ENCODE data around the gene EPHB2.
"Not testable (repeated sequence)": the region's sequence is repeated elsewhere in the genome, so short reads cannot be mapped to it uniquely, and the experiment has no call there.

Gene EPHB2

GRCh38 chr1:22915816-22916470, 205.3 kb downstream of the EPHB2 start:
- DNase-seq (ENCODE audit: low read depth): no peak

- DNase-seq (ENCODE audit: low read depth): no peak
Measured at GRCh38 chr1:22916471-22916820, 205.8 kb downstream of the EPHB2 start.

- DNase-seq (ENCODE audit: low read depth): no peak
Measured at GRCh38 chr1:22917989-22918388, 207.3 kb downstream of the EPHB2 start.

- DNase-seq (ENCODE audit: low read depth): no peak
Measured at GRCh38 chr1:22918644-22919043, 208.0 kb downstream of the EPHB2 start.

- no peak for DNase-seq (ENCODE audit: low read depth)
Measured at GRCh38 chr1:22919341-22920025, 208.8 kb downstream of the EPHB2 start.

- no peak for DNase-seq (ENCODE audit: low read depth)
Measured at GRCh38 chr1:22920026-22920733, 209.5 kb downstream of the EPHB2 start.

- DNase-seq (ENCODE audit: low read depth): no peak
Measured at GRCh38 chr1:22920734-22921451, 210.3 kb downstream of the EPHB2 start.

GRCh38 chr1:22921452-22922126, 210.9 kb downstream of the EPHB2 start:
- no peak for DNase-seq (ENCODE audit: low read depth)

- no peak for DNase-seq (ENCODE audit: low read depth)
Measured at GRCh38 chr1:22922640-22923039, 212.0 kb downstream of the EPHB2 start.

GRCh38 chr1:22925111-22925510, 214.5 kb downstream of the EPHB2 start:
- no peak for DNase-seq (ENCODE audit: low read depth)

GRCh38 chr1:22930240-22930912, 219.7 kb downstream of the EPHB2 start:
- peak; percentile 9 for DNase-seq (ENCODE audit: low read depth)

- DNase-seq (ENCODE audit: low read depth): no peak
Measured at GRCh38 chr1:22932803-22933470, 222.3 kb downstream of the EPHB2 start.

GRCh38 chr1:22935433-22935832, 224.8 kb downstream of the EPHB2 start:
- no peak for DNase-seq (ENCODE audit: low read depth)

- DNase-seq (ENCODE audit: low read depth): no peak
Measured at GRCh38 chr1:22936681-22937080, 226.0 kb downstream of the EPHB2 start.

- no peak for DNase-seq (ENCODE audit: low read depth)
Measured at GRCh38 chr1:22941257-22941656, 230.6 kb downstream of the EPHB2 start.

GRCh38 chr1:22944346-22945055, 233.9 kb downstream of the EPHB2 start:
- DNase-seq (ENCODE audit: low read depth): no peak

GRCh38 chr1:22945171-22945570, 234.5 kb downstream of the EPHB2 start:
- not testable (repeated sequence) for DNase-seq (ENCODE audit: low read depth)

GRCh38 chr1:22949822-22950331, 239.2 kb downstream of the EPHB2 start:
- no peak for DNase-seq (ENCODE audit: low read depth)

GRCh38 chr1:22951796-22952195, 241.2 kb downstream of the EPHB2 start:
- DNase-seq (ENCODE audit: low read depth): no peak

GRCh38 chr1:22952694-22953056, 242.0 kb downstream of the EPHB2 start:
- no peak for DNase-seq (ENCODE audit: low read depth)

Measured in HS-27A (cell line).